ENCODE results near the gene VENTX. TPM values are rescaled to one million over a fixed set of nuclear protein-coding genes. Genes with fewer than 3 reads are reported as not detected.

VENTX gene
- total and polyA plus RNA-seq, 2 experiments from 2014 or later: not detected

GRCh38 chr10:133199992-133200611, 37.6 kb upstream of the VENTX start:
- Histone ChIP-seq H3K4me1 (ENCODE audit: low read depth) (no peaks in the 10 kb centered on the region), H3K36me3 (no peaks in the 10 kb centered on the region), H3K27ac (no peak overlapping the region), H3K9me3 (ENCODE audit: low read depth) (no peaks in the 10 kb centered on the region), H3K4me3 (no peak overlapping the region), H3K27me3 (no peaks in the 10 kb centered on the region)
- DNase-seq (ENCODE audit: low read depth in 1 of 2, low spot score in 1 of 2): no peak
- TF ChIP-seq CTCF (IDR thresholded peaks at IDR 0.05; ENCODE audit: low read depth, low read length): no peak

- Histone ChIP-seq H3K4me1 (ENCODE audit: low read depth) (no peaks in the 10 kb centered on the region), H3K27me3 (no peaks in the 10 kb centered on the region), H3K4me3 (no peak overlapping the region), H3K36me3 (no peaks in the 10 kb centered on the region), H3K27ac (no peak overlapping the region), H3K9me3 (ENCODE audit: low read depth) (no peaks in the 10 kb centered on the region)
- DNase-seq (ENCODE audit: low read depth in 1 of 2, low spot score in 1 of 2): no peak
- TF ChIP-seq CTCF (IDR thresholded peaks at IDR 0.05; ENCODE audit: low read depth, low read length): no peak
Observed at GRCh38 chr10:133200621-133201031, 37.0 kb upstream of the VENTX start.

GRCh38 chr10:133201151-133201947, 36.3 kb upstream of the VENTX start:
- H3K27ac ChIP-seq: no peak overlapping the region
- H3K9me3 ChIP-seq (ENCODE audit: low read depth): no peaks in the 10 kb centered on the region
- no peaks in the 10 kb centered on the region for H3K36me3 ChIP-seq
- DNase-seq (ENCODE audit: low read depth in 1 of 2, low spot score in 1 of 2): no peak
- no peak for TF ChIP-seq CTCF (IDR thresholded peaks at IDR 0.05; ENCODE audit: low read depth, low read length)
- H3K27me3 ChIP-seq: no peaks in the 10 kb centered on the region
- no peak overlapping the region for H3K4me3 ChIP-seq
- no peaks in the 10 kb centered on the region for H3K4me1 ChIP-seq (ENCODE audit: low read depth)

- H3K27ac ChIP-seq: no peak overlapping the region
- no peaks in the 10 kb centered on the region for H3K27me3 ChIP-seq
- no peaks in the 10 kb centered on the region for H3K9me3 ChIP-seq (ENCODE audit: low read depth)
- H3K4me3 ChIP-seq: no peak overlapping the region
- H3K4me1 ChIP-seq (ENCODE audit: low read depth): no peaks in the 10 kb centered on the region
- DNase-seq (ENCODE audit: low read depth in 1 of 2, low spot score in 1 of 2): no peak
- no peaks in the 10 kb centered on the region for H3K36me3 ChIP-seq
- no peak for TF ChIP-seq CTCF (IDR thresholded peaks at IDR 0.05; ENCODE audit: low read depth, low read length)
Observed at GRCh38 chr10:133201948-133202725, 35.5 kb upstream of the VENTX start.

- Histone ChIP-seq H3K27ac (no peak overlapping the region), H3K4me1 (ENCODE audit: low read depth) (no peaks in the 10 kb centered on the region), H3K4me3 (no peak overlapping the region), H3K27me3 (no peaks in the 10 kb centered on the region), H3K36me3 (no peaks in the 10 kb centered on the region), H3K9me3 (ENCODE audit: low read depth) (no peaks in the 10 kb centered on the region)
- no peak for DNase-seq (ENCODE audit: low read depth in 1 of 2, low spot score in 1 of 2)
- TF ChIP-seq CTCF (IDR thresholded peaks at IDR 0.05; ENCODE audit: low read depth, low read length): no peak
Observed at GRCh38 chr10:133202778-133203651, 34.6 kb upstream of the VENTX start.

Measured in cardiac muscle cell (in vitro differentiated cells and primary cell).